SK-N-SH (cell line): ENCODE results near the gene SOD1. TPM values are rescaled to one million over a fixed set of nuclear protein-coding genes. Genes with fewer than 3 reads are reported as not detected.
A peak's percentile ranks its signal among the peaks of the same experiment; 100 is the strongest.

Experiments
- CTCF ChIA-PET: fragments of 300-600, 350-600 bp; formaldehyde crosslinking; extraction: SDS; loops from one replicate; lab custom pipeline; 2021; lab: Yijun Ruan, JAX
- POLR2A ChIA-PET: fragments of 350-600 bp; sonication (Branson Sonifier 250); formaldehyde crosslinking; extraction: SDS; loops from one replicate; lab custom pipeline; 2020; ENCODE audit warnings: antibody characterized with exemption, inconsistent platforms; lab: Yijun Ruan, JAX
- DNase-seq: peaks from one replicate; pipeline ENCODE4 v3.0.0; 2012
- H2AFZ ChIP-seq: fragments of 200-600 bp; sonication (generic); 2 replicates; pipeline ENCODE4 v1.8.1; 2016; ENCODE audit warnings: antibody characterized with exemption, mild to moderate bottlenecking, low read depth
- H3F3A ChIP-seq: fragments of 200-600 bp; sonication (generic); replicated peaks from 2 replicates; pipeline ENCODE3; 2016; ENCODE audit warnings: antibody characterized with exemption, mild to moderate bottlenecking; ENCODE audit not compliant: insufficient read depth
- H3K27ac ChIP-seq, 2 experiments: fragments of 200-500 bp in 1 of 2; fragments of 200-600 bp in 1 of 2; sonication (Bioruptor generic) in 1 of 2; sonication (generic), shearing (Covaris generic) in 1 of 2; 2 replicates each; pipeline versions ENCODE4 v1.5.1 to v1.6.1; 2014 to 2016; ENCODE audit warnings: low read depth in 2 of 2, inconsistent platforms in 1 of 2, low read length in 1 of 2, mild to moderate bottlenecking in 1 of 2, mixed read lengths in 1 of 2
- H3K27me3 ChIP-seq: fragments of 200-600 bp; sonication (generic), shearing (Covaris generic); 2 replicates; pipeline ENCODE4 v1.6.1; 2016; ENCODE audit warnings: mixed run types; ENCODE audit not compliant: insufficient read depth
- H3K36me3 ChIP-seq, 2 experiments: fragments of 200-500 bp in 1 of 2; fragments of 200-600 bp in 1 of 2; sonication (Bioruptor generic) in 1 of 2; sonication (generic) in 1 of 2; replicated peaks in 1 of 2; 2 replicates each; pipeline versions ENCODE3 to v1.5.1; 2014 to 2016; ENCODE audit warnings: low read length in 1 of 2, mild to moderate bottlenecking in 1 of 2; ENCODE audit not compliant: insufficient read depth in 2 of 2, control insufficient read depth in 1 of 2
- H3K4me1 ChIP-seq, 2 experiments: fragments of 200-500 bp in 1 of 2; fragments of 200-600 bp in 1 of 2; sonication (Bioruptor generic) in 1 of 2; sonication (generic), shearing (Covaris generic) in 1 of 2; 2 replicates each; pipeline versions ENCODE4 v1.5.1 to v1.6.1; 2014 to 2016; ENCODE audit warnings: low read depth in 1 of 2, low read length in 1 of 2, mixed run types in 1 of 2; ENCODE audit not compliant: insufficient read depth in 2 of 2, control insufficient read depth in 1 of 2
- H3K4me2 ChIP-seq: fragments of 200-600 bp; sonication (generic), shearing (Covaris generic); 2 replicates; pipeline ENCODE4 v1.6.1; 2017; ENCODE audit warnings: mixed run types
- H3K4me3 ChIP-seq, 2 experiments: fragments of 200-500 bp in 1 of 2; fragments of 200-600 bp in 1 of 2; sonication (Bioruptor generic) in 1 of 2; sonication (generic), shearing (Covaris generic) in 1 of 2; 2 replicates each; pipeline versions ENCODE4 v1.5.1 to v1.8.1; 2014 to 2016; ENCODE audit warnings: low read depth in 2 of 2, inconsistent platforms in 1 of 2, low read length in 1 of 2, mild to moderate bottlenecking in 1 of 2, mixed read lengths in 1 of 2, moderate library complexity in 1 of 2
- H3K79me2 ChIP-seq: fragments of 200-600 bp; sonication (generic); 2 replicates; pipeline ENCODE4 v1.8.1; 2017; ENCODE audit warnings: mild to moderate bottlenecking; ENCODE audit not compliant: insufficient read depth
- H3K9ac ChIP-seq: fragments of 200-600 bp; sonication (generic); 2 replicates; pipeline ENCODE4 v1.6.1; 2017; ENCODE audit warnings: mixed run types
- H3K9me2 ChIP-seq: fragments of 200-600 bp; sonication (generic); 2 replicates; pipeline ENCODE4 v1.6.1; 2017; ENCODE audit warnings: mixed run types
- H3K9me3 ChIP-seq: fragments of 200-600 bp; sonication (generic); 2 replicates; pipeline ENCODE4 v1.6.1; 2017; ENCODE audit warnings: mixed run types, mild to moderate bottlenecking, moderate library complexity
- H4K20me1 ChIP-seq: fragments of 200-600 bp; sonication (generic); 2 replicates; pipeline ENCODE4 v1.6.1; 2017; ENCODE audit warnings: mild to moderate bottlenecking, mixed run types; ENCODE audit not compliant: insufficient read depth
- EP300 ChIP-seq, 2 experiments: IDR thresholded peaks; 2 replicates each; pipeline versions ENCODE4 v1.4.0 to v1.6.1; 2012; ENCODE audit warnings: borderline replicate concordance in 1 of 2, low read depth in 1 of 2, low read length in 1 of 2
- JUND ChIP-seq: IDR thresholded peaks from 2 replicates; pipeline ENCODE4 v1.4.0; 2012
- NFIC ChIP-seq: IDR thresholded peaks from 2 replicates; pipeline ENCODE4 v1.4.0; 2012; ENCODE audit warnings: borderline replicate concordance
- RCOR1 ChIP-seq: fragments of 150-350 bp; IDR thresholded peaks from 2 replicates; pipeline ENCODE4 v1.6.1; 2017; ENCODE audit warnings: antibody characterized with exemption, low read length
- TAF1 ChIP-seq: IDR thresholded peaks from 2 replicates; pipeline ENCODE4 v1.6.1; 2012; ENCODE audit warnings: low read depth, mild to moderate bottlenecking, low read length, moderate library complexity, borderline replicate concordance
- TCF12 ChIP-seq: IDR thresholded peaks from 2 replicates; pipeline ENCODE4 v1.4.0; 2012
- TEAD4 ChIP-seq: IDR thresholded peaks from 2 replicates; pipeline ENCODE4 v1.4.0; 2012; ENCODE audit warnings: mild to moderate bottlenecking, borderline replicate concordance; ENCODE audit not compliant: insufficient read depth
- WGBS: methylation state at CpG from one replicate; pipeline ENCODE4 v1.1.6; 2017; ENCODE audit warnings: low lambda C conversion rate; 5-methylcytosine and 5-hydroxymethylcytosine counted together
- polyA plus RNA-seq, 3 experiments: library from polyadenylated mRNA; depleted of rRNA; stranded (reverse); fragments of >200 nt; gene quantifications; 2 replicates each; pipeline ENCODE4 v1.2.3, GENCODE V29; 2012
- TF ChIP-seq, protein P1 (sequence below): fragments of 150-350 bp; IDR thresholded peaks from 2 replicates; pipeline ENCODE4 v1.6.1; 2017; ENCODE audit warnings: antibody characterized with exemption, low read length, low read depth, borderline replicate concordance
- TF ChIP-seq, protein P2 (sequence below): IDR thresholded peaks from 2 replicates; pipeline ENCODE4 v1.4.0; 2012; ENCODE audit warnings: low read depth, borderline replicate concordance
- TF ChIP-seq, protein P3 (sequence below): IDR thresholded peaks from 2 replicates; pipeline ENCODE4; 2012
- TF ChIP-seq, protein P4 (sequence below): IDR thresholded peaks from 2 replicates; pipeline ENCODE4 v1.4.0; 2012; ENCODE audit warnings: low read depth, borderline replicate concordance

SOD1 gene
- polyA plus RNA-seq, 1 of the 3 experiments (the other 2 are of a cell fraction), result 572 TPM

DNA sequence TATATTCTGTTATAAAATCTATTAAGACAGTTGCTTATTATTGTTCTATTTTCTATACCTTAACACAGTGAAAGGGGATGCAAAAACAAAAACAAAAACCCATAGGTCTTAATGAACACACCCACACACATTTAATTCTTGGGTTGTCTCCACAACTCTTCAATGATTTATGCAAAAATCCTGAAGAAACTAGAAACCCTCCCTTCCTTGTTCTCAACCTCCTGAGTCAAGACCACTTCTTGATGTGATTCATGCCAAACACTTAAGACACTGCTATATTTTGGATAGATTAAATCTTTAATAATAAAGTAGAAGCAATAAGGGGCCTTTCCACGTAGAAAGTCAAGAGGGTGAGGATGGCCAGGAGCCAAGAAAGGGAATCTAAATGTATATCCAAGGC lies 49.0 kb downstream of the SOD1 start:
- Histone ChIP-seq H3K79me2 (peaks cover 99% of the 10 kb centered on the region), H3K4me1 (peaks cover 0 to 18% of the 10 kb centered on the region in 2 experiments), H3K4me2 (no peak overlapping the region), H2AFZ (no peak overlapping the region), H3K9me3 (no peaks in the 10 kb centered on the region), H3K4me3 (no peak overlapping the region), H3F3A (peaks cover 11% of the 10 kb centered on the region), H3K27ac (peak overlapping the region in 1 of 2 experiments; percentile 17; a peak in 2 of 4 replicates), H3K9me2 (no peaks in the 10 kb centered on the region), H4K20me1 (peaks cover 77% of the 10 kb centered on the region), H3K27me3 (no peaks in the 10 kb centered on the region), H3K9ac (no peak overlapping the region), H3K36me3 (peaks cover 10 to 16% of the 10 kb centered on the region in 2 experiments)
- ChIA-PET CTCF (interaction anchor here (1.1 kb wide), 1 partner anchor 38 kb away, joined by 3 read pairs; no protein-coding TSS in a partner anchor), POLR2A (no interaction called here)
- 37% methylated on average over 1 of the region's 1 CpG for whole genome bisulfite sequencing
- DNase-seq, result no peak
- TF ChIP-seq, protein P1, sequence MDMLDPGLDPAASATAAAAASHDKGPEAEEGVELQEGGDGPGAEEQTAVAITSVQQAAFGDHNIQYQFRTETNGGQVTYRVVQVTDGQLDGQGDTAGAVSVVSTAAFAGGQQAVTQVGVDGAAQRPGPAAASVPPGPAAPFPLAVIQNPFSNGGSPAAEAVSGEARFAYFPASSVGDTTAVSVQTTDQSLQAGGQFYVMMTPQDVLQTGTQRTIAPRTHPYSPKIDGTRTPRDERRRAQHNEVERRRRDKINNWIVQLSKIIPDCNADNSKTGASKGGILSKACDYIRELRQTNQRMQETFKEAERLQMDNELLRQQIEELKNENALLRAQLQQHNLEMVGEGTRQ, result no peak
- TF ChIP-seq TAF1 (no peak), TCF12 (no peak), EP300 (IDR thresholded peaks at IDR 0.05; ENCODE audit: borderline replicate concordance in 1 of 2, low read depth in 1 of 2, low read length in 1 of 2) (no peak), RCOR1 (no peak)
- TF ChIP-seq, protein P2, sequence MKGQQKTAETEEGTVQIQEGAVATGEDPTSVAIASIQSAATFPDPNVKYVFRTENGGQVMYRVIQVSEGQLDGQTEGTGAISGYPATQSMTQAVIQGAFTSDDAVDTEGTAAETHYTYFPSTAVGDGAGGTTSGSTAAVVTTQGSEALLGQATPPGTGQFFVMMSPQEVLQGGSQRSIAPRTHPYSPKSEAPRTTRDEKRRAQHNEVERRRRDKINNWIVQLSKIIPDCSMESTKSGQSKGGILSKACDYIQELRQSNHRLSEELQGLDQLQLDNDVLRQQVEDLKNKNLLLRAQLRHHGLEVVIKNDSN, result no peak

DNA sequence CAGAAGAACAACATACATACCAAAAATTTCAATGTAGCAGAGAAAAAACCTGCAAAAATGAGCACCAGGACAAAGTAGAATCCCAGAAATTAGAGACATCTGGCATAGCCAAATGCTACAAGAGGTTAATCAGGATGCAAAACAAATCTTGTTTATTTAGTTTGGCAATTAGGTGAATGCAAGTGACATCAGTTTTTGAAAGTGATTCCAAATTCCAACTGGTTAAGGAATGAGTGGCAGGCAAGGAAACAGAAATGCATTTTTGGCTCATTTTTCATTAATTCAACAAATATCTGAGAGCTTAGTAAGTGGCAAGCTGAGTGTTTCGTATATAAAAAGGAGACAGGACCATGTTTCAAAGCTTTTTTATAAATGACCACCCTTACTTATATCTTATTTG lies 51.1 kb downstream of the SOD1 start:
- CTCF ChIA-PET, result no interaction called here
- Histone ChIP-seq H3K36me3 (peaks cover 0 to 3% of the 10 kb centered on the region in 2 experiments), H3K79me2 (peaks cover 100% of the 10 kb centered on the region), H3K27me3 (no peaks in the 10 kb centered on the region), H2AFZ (no peak overlapping the region), H3F3A (peaks cover 28% of the 10 kb centered on the region), H3K9me2 (no peaks in the 10 kb centered on the region), H3K4me3 (no peak overlapping the region), H3K9ac (no peak overlapping the region), H4K20me1 (peaks cover 97% of the 10 kb centered on the region), H3K27ac (peak overlapping the region in 1 of 2 experiments; percentile 50; a peak in 2 of 4 replicates), H3K9me3 (no peaks in the 10 kb centered on the region), H3K4me1 (peaks cover 4 to 34% of the 10 kb centered on the region in 2 experiments), H3K4me2 (peak overlapping the region; percentile 24; the same call in 1 of the 2 replicates)
- 23% methylated on average over 1 of the region's 1 CpG for WGBS
- TF ChIP-seq, protein P3, sequence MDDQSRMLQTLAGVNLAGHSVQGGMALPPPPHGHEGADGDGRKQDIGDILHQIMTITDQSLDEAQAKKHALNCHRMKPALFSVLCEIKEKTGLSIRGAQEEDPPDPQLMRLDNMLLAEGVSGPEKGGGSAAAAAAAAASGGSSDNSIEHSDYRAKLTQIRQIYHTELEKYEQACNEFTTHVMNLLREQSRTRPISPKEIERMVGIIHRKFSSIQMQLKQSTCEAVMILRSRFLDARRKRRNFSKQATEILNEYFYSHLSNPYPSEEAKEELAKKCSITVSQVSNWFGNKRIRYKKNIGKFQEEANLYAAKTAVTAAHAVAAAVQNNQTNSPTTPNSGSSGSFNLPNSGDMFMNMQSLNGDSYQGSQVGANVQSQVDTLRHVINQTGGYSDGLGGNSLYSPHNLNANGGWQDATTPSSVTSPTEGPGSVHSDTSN, result peak; percentile 77
- TF ChIP-seq NFIC, result peak; percentile 48; the same call in 1 of the 2 replicates
- 0 out of 4 replicates have a peak, but pooled peaks of 1 of the 2 experiments have one; percentile 7 for TF ChIP-seq EP300 (IDR thresholded peaks at IDR 0.05; ENCODE audit: borderline replicate concordance in 1 of 2, low read depth in 1 of 2, low read length in 1 of 2)
- TF ChIP-seq, protein P1, result no peak
- 0 out of 2 replicates have a peak, but pooled peaks have one; percentile 30 for TF ChIP-seq TCF12
- TF ChIP-seq JUND, result peak; percentile 20; the same call in 1 of the 2 replicates
- TF ChIP-seq, protein P4, sequence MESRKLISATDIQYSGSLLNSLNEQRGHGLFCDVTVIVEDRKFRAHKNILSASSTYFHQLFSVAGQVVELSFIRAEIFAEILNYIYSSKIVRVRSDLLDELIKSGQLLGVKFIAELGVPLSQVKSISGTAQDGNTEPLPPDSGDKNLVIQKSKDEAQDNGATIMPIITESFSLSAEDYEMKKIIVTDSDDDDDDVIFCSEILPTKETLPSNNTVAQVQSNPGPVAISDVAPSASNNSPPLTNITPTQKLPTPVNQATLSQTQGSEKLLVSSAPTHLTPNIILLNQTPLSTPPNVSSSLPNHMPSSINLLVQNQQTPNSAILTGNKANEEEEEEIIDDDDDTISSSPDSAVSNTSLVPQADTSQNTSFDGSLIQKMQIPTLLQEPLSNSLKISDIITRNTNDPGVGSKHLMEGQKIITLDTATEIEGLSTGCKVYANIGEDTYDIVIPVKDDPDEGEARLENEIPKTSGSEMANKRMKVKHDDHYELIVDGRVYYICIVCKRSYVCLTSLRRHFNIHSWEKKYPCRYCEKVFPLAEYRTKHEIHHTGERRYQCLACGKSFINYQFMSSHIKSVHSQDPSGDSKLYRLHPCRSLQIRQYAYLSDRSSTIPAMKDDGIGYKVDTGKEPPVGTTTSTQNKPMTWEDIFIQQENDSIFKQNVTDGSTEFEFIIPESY, result no peak
- peak; percentile 60; the same call in 1 of the 2 replicates for TF ChIP-seq TEAD4
- POLR2A ChIA-PET, result no interaction called here
- DNase-seq, result no peak
